ENCODE data around the gene IWS1.
"Not testable (repeated sequence)": the region's sequence is repeated elsewhere in the genome, so short reads cannot be mapped to it uniquely, and the experiment has no call there.

DNA sequence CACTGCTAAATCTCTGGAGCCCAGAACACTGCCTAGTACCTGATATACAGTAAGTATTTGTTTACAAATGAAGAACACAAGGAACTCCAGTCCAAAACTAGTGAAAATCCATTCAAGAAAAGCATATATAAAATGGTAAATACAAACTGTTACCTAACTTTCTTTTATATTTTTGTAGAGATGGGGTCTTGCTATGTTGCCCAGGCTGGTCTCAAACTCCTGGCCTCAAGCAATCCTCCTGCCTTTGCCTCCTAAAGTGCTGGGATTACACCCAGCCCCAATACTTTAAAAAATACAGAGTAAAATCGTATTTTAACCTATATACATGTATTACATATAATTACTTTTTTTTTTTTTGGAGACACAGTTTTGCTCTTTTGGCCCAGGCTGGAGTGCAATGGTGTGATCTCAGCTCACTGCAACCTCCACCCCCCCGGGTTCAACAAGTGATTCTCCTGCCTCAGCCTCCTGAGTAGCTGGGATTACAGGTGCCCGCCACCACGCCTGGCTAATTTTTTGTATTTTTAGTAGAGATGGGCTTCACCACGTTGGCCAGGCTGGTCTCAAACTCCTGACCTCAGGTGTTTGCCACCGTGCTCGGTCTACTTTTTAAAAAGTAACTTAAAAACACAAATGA lies 2.0 kb downstream of the IWS1 start:
- not testable (repeated sequence) for TF ChIP-seq EZH2phosphoT487 (IDR thresholded peaks at IDR 0.05; ENCODE audit: insufficient read depth, low read depth); EZH2 (IDR thresholded peaks at IDR 0.05; ENCODE audit: insufficient read depth, poor library complexity, severe bottlenecking)
